H1 (cell line): ENCODE measurements around the gene ABCC4. TPM values are rescaled to one million over a fixed set of nuclear protein-coding genes. Genes with fewer than 3 reads are reported as not detected.

Experiments used
- CTCF ChIA-PET: fragments of 300-600 bp; sonication (Branson Sonifier 250); formaldehyde crosslinking; loops from one replicate; lab custom pipeline; 2021; ENCODE audit not compliant: partially characterized antibody; lab: Charles Lee
- POLR2A ChIA-PET: fragments of 300-600 bp; sonication (Branson Sonifier 250); formaldehyde crosslinking; loops from one replicate; lab custom pipeline; 2021; ENCODE audit warnings: inconsistent platforms; ENCODE audit not compliant: partially characterized antibody; lab: Charles Lee
- DNase-seq, 2 experiments: peaks; one replicate each; pipeline versions ENCODE4 v3.0.0 to v3.0.0-alpha.2; 2010 to 2022; ENCODE audit warnings: low spot score in 2 of 2, low read depth in 1 of 2, mixed read lengths in 1 of 2
- FAIRE-seq: peaks from 2 replicates; lab custom pipeline; 2011; peaks lifted over from hg19 to GRCh38; lab: Jason Lieb, UNC
- H2AFZ ChIP-seq: 2 replicates; pipeline ENCODE4 v1.8.1; 2012; ENCODE audit warnings: low read length, inconsistent platforms
- H2AK5ac ChIP-seq: 2 replicates; pipeline ENCODE4 v1.6.1; 2013; ENCODE audit warnings: low read depth, low read length
- H2BK120ac ChIP-seq: replicated peaks from 2 replicates; pipeline ENCODE3; 2013; ENCODE audit warnings: low read depth, low read length, inconsistent platforms
- H2BK12ac ChIP-seq: 2 replicates; pipeline ENCODE4 v1.6.1; 2013; ENCODE audit warnings: low read depth, low read length
- H2BK15ac ChIP-seq: 2 replicates; pipeline ENCODE4 v1.6.1; 2013; ENCODE audit warnings: low read length
- H2BK20ac ChIP-seq: 2 replicates; pipeline ENCODE4 v1.6.1; 2013; ENCODE audit warnings: low read length
- H2BK5ac ChIP-seq: 2 replicates; pipeline ENCODE4 v1.6.1; 2013; ENCODE audit warnings: low read depth, low read length
- H3K14ac ChIP-seq: 2 replicates; pipeline ENCODE4 v1.6.1; 2013; ENCODE audit warnings: inconsistent platforms; ENCODE audit not compliant: insufficient read length
- H3K18ac ChIP-seq: 2 replicates; pipeline ENCODE4 v1.6.1; 2013; ENCODE audit warnings: low read length; ENCODE audit errors: extremely low read depth
- H3K23ac ChIP-seq: 2 replicates; pipeline ENCODE4 v1.6.1; 2013; ENCODE audit warnings: inconsistent platforms; ENCODE audit not compliant: insufficient read length
- H3K23me2 ChIP-seq: 2 replicates; pipeline ENCODE4 v1.6.1; 2013; ENCODE audit warnings: low read depth, low read length
- H3K27ac ChIP-seq: 2 replicates; pipeline ENCODE4 v1.6.1; 2011; ENCODE audit warnings: low read depth, low read length, inconsistent platforms
- H3K27me3 ChIP-seq, 4 experiments: replicated peaks in 1 of 4; 1 replicate in 1 of 4; 2 replicates in 3 of 4; pipeline versions ENCODE4 v1.6.1 to v1.8.1; 2011 to 2013; ENCODE audit warnings: low read length in 3 of 4, mild to moderate bottlenecking in 3 of 4, inconsistent platforms in 2 of 4, mixed read lengths in 2 of 4, moderate library complexity in 1 of 4; ENCODE audit not compliant: control insufficient read depth in 3 of 4, insufficient read depth in 3 of 4; ENCODE audit errors: extremely low read depth in 1 of 4
- H3K36me3 ChIP-seq, 4 experiments: 2 replicates each; pipeline versions ENCODE4 v1.6.1 to v1.8.1; 2011 to 2013; ENCODE audit warnings: mild to moderate bottlenecking in 4 of 4, low read length in 3 of 4, moderate library complexity in 2 of 4, control low read depth in 1 of 4, inconsistent platforms in 1 of 4; ENCODE audit not compliant: insufficient read depth in 4 of 4, control insufficient read depth in 2 of 4
- H3K4ac ChIP-seq: replicated peaks from 2 replicates; pipeline ENCODE3; 2013; ENCODE audit warnings: low read length, low read depth, mixed read lengths, inconsistent platforms; ENCODE audit not compliant: insufficient read length
- H3K4me1 ChIP-seq, 4 experiments: replicated peaks in 1 of 4; 1 replicate in 1 of 4; 2 replicates in 3 of 4; pipeline versions ENCODE4 v1.6.1 to v1.8.1; 2011 to 2013; ENCODE audit warnings: low read length in 3 of 4, inconsistent platforms in 2 of 4, mixed read lengths in 1 of 4; ENCODE audit not compliant: insufficient read depth in 4 of 4, control insufficient read depth in 3 of 4
- H3K4me2 ChIP-seq, 2 experiments: 2 replicates each; pipeline versions ENCODE4 v1.6.1 to v1.8.1; 2011 to 2013; ENCODE audit warnings: low read depth in 2 of 2, low read length in 2 of 2, control low read depth in 1 of 2, inconsistent platforms in 1 of 2, mild to moderate bottlenecking in 1 of 2; ENCODE audit not compliant: insufficient read depth in 1 of 2
- H3K4me3 ChIP-seq, 4 experiments: fragments of 200-600, 300-600 bp in 1 of 4; sonication (generic), shearing (Covaris generic), sonication (Bioruptor Twin) in 1 of 4; 2 replicates each; pipeline versions ENCODE4 v1.5.1 to v1.8.1; 2011 to 2016; ENCODE audit warnings: low read length in 4 of 4, low read depth in 3 of 4, control low read depth in 2 of 4, inconsistent platforms in 2 of 4, mild to moderate bottlenecking in 2 of 4, mixed read lengths in 1 of 4, moderate library complexity in 1 of 4; ENCODE audit not compliant: insufficient read depth in 2 of 4; ENCODE audit errors: extremely low read depth in 1 of 4
- H3K56ac ChIP-seq: replicated peaks from 2 replicates; pipeline ENCODE3; 2013; ENCODE audit warnings: low read depth, mild to moderate bottlenecking, mixed read lengths, low read length, inconsistent platforms; ENCODE audit not compliant: insufficient read length
- H3K79me1 ChIP-seq: 2 replicates; pipeline ENCODE4 v1.6.1; 2013; ENCODE audit warnings: low read depth, low read length, control low read depth
- H3K79me2 ChIP-seq, 2 experiments: 2 replicates each; pipeline versions ENCODE4 v1.6.1 to v1.8.1; 2012 to 2013; ENCODE audit warnings: low read length in 2 of 2, mild to moderate bottlenecking in 2 of 2, inconsistent platforms in 1 of 2; ENCODE audit not compliant: insufficient read depth in 2 of 2, control insufficient read depth in 1 of 2
- H3K9ac ChIP-seq, 4 experiments: replicated peaks in 1 of 4; 1 replicate in 1 of 4; 2 replicates in 3 of 4; pipeline versions ENCODE4 v1.6.1 to v1.8.1; 2011 to 2013; ENCODE audit warnings: low read depth in 3 of 4, low read length in 3 of 4, control low read depth in 2 of 4, mild to moderate bottlenecking in 2 of 4, moderate library complexity in 2 of 4, inconsistent platforms in 1 of 4; ENCODE audit errors: extremely low read depth in 1 of 4
- H3K9me3 ChIP-seq, 2 experiments: 2 replicates each; pipeline versions ENCODE4 v1.6.1 to v1.8.1; 2012 to 2013; ENCODE audit warnings: mild to moderate bottlenecking in 2 of 2, moderate library complexity in 2 of 2, control low read depth in 1 of 2, inconsistent platforms in 1 of 2, low read depth in 1 of 2, low read length in 1 of 2, mixed read lengths in 1 of 2; ENCODE audit not compliant: insufficient read depth in 2 of 2
- H4K20me1 ChIP-seq, 2 experiments: replicated peaks in 1 of 2; 2 replicates each; pipeline versions ENCODE3 to v1.8.1; 2011 to 2013; ENCODE audit warnings: inconsistent platforms in 2 of 2, low read length in 2 of 2, mild to moderate bottlenecking in 1 of 2; ENCODE audit not compliant: insufficient read depth in 2 of 2, control insufficient read depth in 1 of 2
- H4K5ac ChIP-seq: 2 replicates; pipeline ENCODE4 v1.6.1; 2013; ENCODE audit warnings: low read length, low read depth, mixed read lengths, inconsistent platforms; ENCODE audit not compliant: insufficient read length
- H4K8ac ChIP-seq: 2 replicates; pipeline ENCODE4 v1.8.0; 2013; ENCODE audit warnings: mild to moderate bottlenecking, moderate library complexity, low read length, inconsistent platforms; ENCODE audit not compliant: insufficient read depth; ENCODE audit errors: extremely low read depth
- H4K91ac ChIP-seq: replicated peaks from 2 replicates; pipeline ENCODE3; 2013; ENCODE audit warnings: low read length, mixed read lengths, inconsistent platforms; ENCODE audit not compliant: insufficient read length
- BRCA1 ChIP-seq: IDR thresholded peaks from 2 replicates; pipeline ENCODE4 v1.6.1; 2012; ENCODE audit warnings: low read depth, low read length, improper control_type of control experiment
- CEBPB ChIP-seq: IDR thresholded peaks from 2 replicates; pipeline ENCODE4 v1.6.1; 2012; ENCODE audit warnings: low read depth, low read length
- EGR1 ChIP-seq: IDR thresholded peaks from 2 replicates; pipeline ENCODE4 v1.6.1; 2011; ENCODE audit warnings: low read depth, low read length, borderline replicate concordance
- HDAC6 ChIP-seq: IDR thresholded peaks from one replicate; pipeline ENCODE4 v1.7.1; 2012; ENCODE audit warnings: low read depth, mild to moderate bottlenecking, inconsistent platforms, low read length, moderate library complexity
- KDM5A ChIP-seq: fragments of 200-600 bp; IDR thresholded peaks from 2 replicates; pipeline ENCODE4 v1.7.1; 2012; ENCODE audit warnings: mild to moderate bottlenecking, low read length, inconsistent platforms, mixed read lengths
- RBBP5 ChIP-seq: IDR thresholded peaks from 2 replicates; pipeline ENCODE4 v1.7.1; 2012; ENCODE audit warnings: low read depth, mild to moderate bottlenecking, inconsistent platforms, low read length, moderate library complexity, borderline replicate concordance
- SAP30 ChIP-seq: fragments of 300-600 bp; sonication (generic); IDR thresholded peaks from 2 replicates; pipeline ENCODE4 v1.7.1; 2012; ENCODE audit warnings: low read length, moderate library complexity, mild to moderate bottlenecking, inconsistent platforms; ENCODE audit not compliant: insufficient read depth, insufficient replicate concordance
- SIN3A ChIP-seq, 2 experiments: IDR thresholded peaks in 1 of 2; conservative IDR thresholded peaks in 1 of 2; 2 replicates each; pipeline ENCODE4 v1.6.1; 2011 to 2012; ENCODE audit warnings: low read length in 2 of 2, improper control_type of control experiment in 1 of 2, low read depth in 1 of 2, mild to moderate bottlenecking in 1 of 2
- SP2 ChIP-seq: IDR thresholded peaks from 2 replicates; pipeline ENCODE4 v1.6.1; 2012; ENCODE audit warnings: mild to moderate bottlenecking, low read length, inconsistent platforms
- WGBS, 2 experiments: shearing (Covaris generic) in 1 of 2; methylation state at CpG; one replicate each; pipeline versions ENCODE4 v1.1.6 to v1.1.7; 2013 to 2015; ENCODE audit warnings: low lambda C conversion rate in 2 of 2, mixed read lengths in 2 of 2, inconsistent platforms in 1 of 2, low coverage in 1 of 2, missing lambda C conversion rate in 1 of 2; ENCODE audit not compliant: insufficient replicate concordance in 2 of 2, insufficient coverage in 1 of 2, insufficient read length in 1 of 2; ENCODE audit errors: extremely low coverage in 1 of 2, missing lambda C conversion rate in 1 of 2; 5-methylcytosine and 5-hydroxymethylcytosine counted together
- polyA plus RNA-seq, 7 experiments: library from polyadenylated mRNA; depleted of rRNA in 3 of 7; stranded (reverse) in 5 of 7; unstranded in 2 of 7; fragments of >200 nt in 5 of 7; fragments of 200-250 nt in 2 of 7; gene quantifications; 1 replicate in 5 of 7; 2 replicates in 1 of 7; 4 replicates in 1 of 7; pipeline versions ENCODE4 v1.2.1 to v1.2.3, GENCODE V29; 2011 to 2013; ENCODE audit warnings: missing spikeins in 2 of 7, mixed read lengths in 2 of 7
- total RNA-seq: library from RNA; stranded (reverse); fragmentation: NEBNext Ultra II Directional; extraction: Animal tissue kit (Norgen Biotek cat#: 25700); gene quantifications from 2 replicates; pipeline ENCODE4 v1.2.1, GENCODE V29; 2021

ABCC4 gene
- total and polyA plus RNA-seq, 2 of the 8 experiments (the other 6 are each of a cell fraction or from before 2014, with no cell fraction given) = 4.0 to 14.1 TPM

- H3K4me2 ChIP-seq = no peak overlapping the region
- H3K4me3 ChIP-seq = no peak overlapping the region
- H3K23ac ChIP-seq = no peak overlapping the region
- POLR2A ChIA-PET = no interaction called here
- H3K4me1 ChIP-seq = no peaks in the 10 kb centered on the region
- no peaks in the 10 kb centered on the region for H3K9me3 ChIP-seq
- no peak overlapping the region for H2BK15ac ChIP-seq
- no peak for DNase-seq
- H2AFZ ChIP-seq = no peak overlapping the region
- 95% methylated on average over 5 of the region's 5 CpGs; no CpG with 5 or more reads in 1 of the 2 experiments for whole genome bisulfite sequencing, 2 experiments
- no peak overlapping the region for H2BK12ac ChIP-seq
- H3K79me1 ChIP-seq = no peaks in the 10 kb centered on the region
- H3K27me3 ChIP-seq = no peaks in the 10 kb centered on the region
- no peak overlapping the region for H3K27ac ChIP-seq
- no peak overlapping the region for H2BK120ac ChIP-seq
- H4K8ac ChIP-seq = no peak overlapping the region
- no peaks in the 10 kb centered on the region for H3K36me3 ChIP-seq
- FAIRE-seq = no peak
- CTCF ChIA-PET = interaction anchor here (10.5 kb wide), 1 partner anchor 216 kb away, joined by 336 read pairs; no protein-coding TSS in a partner anchor
- H3K79me2 ChIP-seq = no peaks in the 10 kb centered on the region
- no peak overlapping the region for H3K4ac ChIP-seq
- H3K18ac ChIP-seq = no peak overlapping the region
- no peak overlapping the region for H3K14ac ChIP-seq
- H3K23me2 ChIP-seq = no peaks in the 10 kb centered on the region
- H4K5ac ChIP-seq = no peak overlapping the region
- H4K20me1 ChIP-seq = no peaks in the 10 kb centered on the region
- no peak overlapping the region for H4K91ac ChIP-seq
- H2AK5ac ChIP-seq = no peak overlapping the region
- H2BK5ac ChIP-seq = no peak overlapping the region
- no peak overlapping the region for H3K56ac ChIP-seq
- no peak overlapping the region for H3K9ac ChIP-seq
- H2BK20ac ChIP-seq = no peak overlapping the region
- no peak for TF ChIP-seq KDM5A
- TF ChIP-seq SAP30 = no peak
- TF ChIP-seq RBBP5 = no peak
- no peak for TF ChIP-seq HDAC6
- no peak for TF ChIP-seq BRCA1
- no peak for TF ChIP-seq SP2
- TF ChIP-seq EGR1 = no peak
- no peak for TF ChIP-seq SIN3A (conservative IDR thresholded peaks at IDR 0.05 in 1 of 2, IDR thresholded peaks at IDR 0.05 in 1 of 2; ENCODE audit: low read depth in 1 of 2, low read length in 2 of 2)
- no peak for TF ChIP-seq CEBPB
Observed at GRCh38 chr13:95185851-95186250, 115.4 kb downstream of the ABCC4 start.
